ENCODE measurements around the gene RAB44.

Gene RAB44

DNA sequence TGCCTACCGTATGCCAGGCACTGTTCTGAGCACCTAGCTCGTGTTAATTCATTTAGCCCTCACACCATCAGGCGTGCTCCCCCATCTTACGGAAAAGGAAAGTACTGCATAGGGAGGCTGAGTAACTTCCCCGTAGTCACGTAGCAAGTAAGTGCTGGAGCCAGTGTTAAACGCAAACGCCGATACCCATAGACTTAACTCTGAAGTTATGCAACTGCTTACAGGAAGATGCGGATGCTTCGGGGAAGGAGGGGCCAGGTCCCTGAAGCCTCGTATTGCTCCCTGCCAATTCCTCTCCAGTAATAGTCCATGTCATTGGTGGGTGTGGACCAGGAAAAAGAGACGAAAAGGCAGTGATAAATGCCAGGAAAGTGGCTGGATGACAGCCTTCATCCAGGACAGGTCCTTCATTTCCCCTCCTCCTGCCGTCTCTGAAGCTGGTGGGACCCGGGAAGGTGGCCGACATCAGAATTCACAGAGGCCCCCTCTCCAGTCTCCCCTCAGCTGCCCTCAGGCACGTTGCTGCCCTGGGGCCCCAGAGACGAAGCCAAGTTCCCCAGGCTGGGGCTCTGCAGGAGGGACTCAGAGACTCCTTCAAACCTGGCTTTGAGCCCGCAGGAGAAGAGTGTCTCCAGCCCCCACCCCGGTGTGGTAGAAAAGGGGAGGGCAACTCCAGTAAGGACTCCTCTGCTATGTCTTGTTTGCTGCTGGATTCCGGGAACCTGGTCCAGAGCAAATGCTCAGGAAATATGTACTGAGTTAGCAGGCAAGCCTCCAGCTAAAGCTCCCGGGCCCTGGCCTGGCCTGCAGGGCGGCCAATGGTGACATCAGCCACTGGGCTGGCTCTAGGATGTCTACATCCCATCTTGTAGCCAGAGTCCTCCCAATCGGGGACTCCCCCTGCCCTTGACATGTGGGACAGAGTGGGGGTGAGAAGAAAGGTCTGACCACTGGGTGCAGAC lies 37.8 kb downstream of the RAB44 start:
- DNase-seq, result peak; percentile 42

GRCh38 chr6:36737043-36737785 lies 39.6 kb downstream of the RAB44 start:
- no peak for DNase-seq

DNA sequence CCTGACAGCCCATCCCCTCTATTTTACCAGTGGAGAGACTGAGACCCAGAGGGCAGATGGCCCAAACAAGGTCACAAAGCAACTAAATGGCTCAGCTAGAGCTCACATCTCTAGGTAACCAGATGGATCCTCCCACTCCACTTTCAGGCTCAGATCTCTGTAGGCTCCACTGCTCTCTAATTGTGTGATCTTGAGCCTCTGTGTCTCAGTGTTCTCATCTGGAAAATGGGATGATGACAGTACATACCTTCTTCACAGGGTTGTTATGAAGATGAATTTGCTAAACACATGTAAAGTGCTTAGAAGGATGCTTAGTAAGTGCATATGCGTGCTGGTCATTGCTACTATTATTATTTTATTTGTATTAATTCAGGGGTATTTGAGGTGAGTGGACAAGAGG lies 40.5 kb downstream of the RAB44 start:
- no peak for DNase-seq

GRCh38 chr6:36739947-36740817 lies 42.6 kb downstream of the RAB44 start:
- no peak for DNase-seq

DNA sequence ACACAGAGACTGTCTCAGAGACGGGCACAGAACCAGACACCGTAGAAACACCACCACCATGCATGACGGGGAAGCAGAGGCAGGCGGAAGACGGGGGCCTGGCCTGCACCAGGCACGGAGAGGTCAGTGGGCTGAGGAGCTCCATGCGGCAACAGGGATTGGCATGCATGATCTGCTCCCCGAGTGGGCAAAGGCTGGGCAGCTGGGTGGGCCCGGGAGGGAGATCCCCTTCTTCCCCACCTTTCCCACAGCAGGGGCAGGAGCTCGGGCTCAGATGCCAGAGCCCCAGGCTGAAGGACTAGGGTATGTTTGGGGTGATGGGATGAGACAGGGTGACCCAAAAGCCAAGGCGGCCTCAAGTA lies 43.2 kb downstream of the RAB44 start:
- no peak for DNase-seq

DNA sequence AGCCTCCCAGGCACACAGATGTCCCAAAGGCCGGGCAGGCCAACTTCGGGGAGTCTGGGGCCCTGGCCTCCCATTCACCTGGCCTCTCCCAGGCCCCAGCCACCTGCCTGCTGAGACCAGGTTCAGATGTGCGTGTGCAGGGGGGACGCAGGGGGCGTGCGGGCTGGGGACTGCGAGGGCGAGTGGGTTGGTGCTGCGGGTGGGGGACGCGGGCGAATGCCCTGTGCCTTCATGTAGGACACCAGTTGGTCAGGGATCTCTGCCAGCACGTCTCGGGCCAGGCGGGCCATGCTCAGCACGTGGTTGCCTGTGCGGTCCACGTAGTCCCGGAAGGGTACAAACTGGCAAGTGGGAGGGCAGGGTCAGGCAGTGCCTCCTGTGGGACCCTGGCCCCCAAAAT lies 44.5 kb downstream of the RAB44 start:
- DNase-seq, result no peak

DNA sequence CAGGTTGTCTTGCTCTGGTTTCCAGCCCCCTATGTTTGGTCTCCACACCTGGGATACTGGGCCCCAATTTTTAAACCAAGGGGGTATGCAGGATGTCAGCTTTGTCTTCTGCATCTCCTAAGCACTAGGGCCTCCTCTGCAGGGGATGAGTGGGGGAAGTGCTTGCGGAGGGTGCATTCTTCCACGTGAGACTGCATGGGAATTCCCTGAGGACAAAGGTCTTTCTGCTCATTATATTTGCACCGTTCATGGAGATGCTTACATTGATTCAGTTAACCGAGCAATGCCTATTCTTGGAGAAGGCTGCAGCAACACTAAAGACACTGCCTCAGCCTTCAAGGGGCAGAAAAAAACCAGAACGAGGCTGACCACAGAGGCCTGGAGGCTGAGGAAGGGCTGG lies 45.4 kb downstream of the RAB44 start:
- DNase-seq, result no peak

DNA sequence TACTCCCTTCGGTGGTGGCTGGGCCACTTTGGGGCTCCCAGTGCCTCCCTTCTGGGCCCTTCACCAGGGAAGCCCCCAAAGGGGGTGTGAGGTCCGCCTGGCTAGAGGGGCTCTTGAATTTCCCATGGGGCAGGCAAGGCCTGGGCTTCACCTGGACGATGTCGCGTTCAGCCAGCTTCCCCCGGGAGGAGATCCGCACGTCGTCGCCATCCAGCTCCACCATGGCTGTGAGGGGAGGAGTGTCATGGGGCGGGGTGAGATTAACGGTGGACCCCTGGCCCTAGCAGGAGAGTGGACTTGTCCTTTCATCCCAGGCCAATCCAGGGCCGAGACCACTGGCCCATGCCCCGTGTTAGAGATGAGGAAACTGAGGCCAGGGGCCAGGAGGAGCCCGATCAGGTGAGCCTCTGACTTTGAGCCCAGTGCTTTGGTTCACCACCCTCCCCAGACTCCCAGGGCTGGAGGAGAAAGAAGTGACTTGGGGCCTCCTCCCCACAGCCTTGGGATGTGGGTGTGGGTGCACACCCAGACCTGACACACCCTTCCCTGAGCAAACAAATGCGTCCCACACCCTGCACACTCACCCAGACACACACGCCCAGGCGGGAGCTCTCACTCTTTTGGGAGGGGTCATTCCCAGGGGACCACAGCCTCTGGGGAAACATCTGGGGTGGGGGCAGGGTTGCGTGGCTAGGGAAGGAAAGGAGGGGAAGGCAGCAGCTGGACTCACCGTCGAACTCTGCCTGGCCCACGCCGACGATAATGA lies 46.1 kb downstream of the RAB44 start:
- no peak for DNase-seq

GRCh38 chr6:36744304-36744673 lies 46.7 kb downstream of the RAB44 start:
- DNase-seq, result no peak

DNA sequence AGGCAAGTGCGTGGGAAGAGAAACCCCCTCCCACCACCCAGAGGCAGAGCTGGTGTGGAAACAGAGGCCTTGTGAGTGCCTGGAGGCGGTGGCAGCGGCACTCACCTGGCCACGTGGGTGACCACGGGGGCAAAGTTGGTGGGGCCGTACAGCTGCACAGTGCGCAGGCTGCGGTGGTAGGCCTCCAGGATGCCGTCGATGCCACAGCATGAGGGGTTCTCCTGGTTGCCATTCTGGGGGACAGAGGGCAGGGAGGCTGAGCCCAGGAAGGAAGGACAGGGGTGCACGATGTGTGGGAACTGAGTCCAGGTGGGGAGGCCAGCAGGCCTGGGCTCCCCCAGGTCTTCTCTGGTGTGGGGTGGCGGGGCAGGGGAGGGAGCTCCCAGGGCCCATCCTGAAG lies 47.7 kb downstream of the RAB44 start:
- DNase-seq, result no peak

- DNase-seq, result no peak
These were observed 48.2 kb downstream of the RAB44 start for GRCh38 chr6:36745836-36746235.

- DNase-seq, result no peak
These were observed 48.6 kb downstream of the RAB44 start for GRCh38 chr6:36746251-36746650.

DNA sequence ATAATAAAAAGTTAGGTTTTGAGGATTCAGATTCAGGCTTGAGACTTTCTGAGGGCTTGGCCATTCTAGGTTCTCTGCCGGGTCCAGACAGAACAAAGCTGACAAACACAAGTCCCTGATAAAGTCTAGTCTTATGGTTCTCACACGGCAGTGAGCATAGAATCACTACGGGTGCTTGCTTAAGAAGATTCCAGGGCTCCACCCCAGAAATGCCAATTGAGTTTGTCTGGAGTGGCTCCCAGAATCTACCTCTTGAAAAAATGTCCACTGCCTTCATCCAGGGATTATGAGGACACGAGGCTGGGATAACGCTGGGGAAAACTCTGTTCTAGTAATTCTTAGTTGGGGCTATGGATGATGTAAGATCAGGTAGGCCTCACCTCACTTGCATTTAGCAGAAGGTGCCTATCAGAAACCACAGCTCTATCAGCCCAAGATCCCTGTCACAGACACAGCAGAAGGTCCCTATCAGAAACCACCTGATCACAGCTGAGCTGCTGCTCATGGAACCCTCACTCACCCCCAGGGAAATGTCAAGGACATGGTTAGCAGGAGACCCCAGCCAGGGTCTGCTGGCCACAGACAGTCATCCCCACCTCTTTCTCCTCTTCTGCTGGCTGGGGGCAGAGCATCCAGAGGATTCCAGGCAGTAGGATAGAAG lies 52.3 kb downstream of the RAB44 start:
- DNase-seq, result no peak

DNA sequence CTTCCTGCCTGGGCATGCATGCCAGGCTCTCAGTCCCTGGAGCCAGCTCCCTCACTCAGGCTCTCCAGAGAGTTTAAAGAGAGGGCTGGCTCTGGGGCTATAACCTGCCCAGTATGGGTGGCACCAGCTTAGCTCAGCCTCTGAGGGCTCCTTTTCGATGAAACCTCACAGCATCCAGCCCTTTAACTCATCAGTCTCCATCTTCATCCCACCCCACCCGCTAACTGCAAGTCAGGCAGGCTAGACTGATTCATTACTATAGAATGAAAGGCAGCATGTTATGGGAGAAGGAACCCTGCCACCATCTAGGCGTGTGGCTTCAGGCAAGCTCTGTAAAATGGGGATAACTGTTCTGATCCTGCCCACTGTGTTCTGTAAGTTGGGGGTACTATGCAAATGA lies 53.5 kb downstream of the RAB44 start:
- DNase-seq, result no peak

- no peak for DNase-seq
These were observed 54.2 kb downstream of the RAB44 start for GRCh38 chr6:36751833-36752186.

DNA sequence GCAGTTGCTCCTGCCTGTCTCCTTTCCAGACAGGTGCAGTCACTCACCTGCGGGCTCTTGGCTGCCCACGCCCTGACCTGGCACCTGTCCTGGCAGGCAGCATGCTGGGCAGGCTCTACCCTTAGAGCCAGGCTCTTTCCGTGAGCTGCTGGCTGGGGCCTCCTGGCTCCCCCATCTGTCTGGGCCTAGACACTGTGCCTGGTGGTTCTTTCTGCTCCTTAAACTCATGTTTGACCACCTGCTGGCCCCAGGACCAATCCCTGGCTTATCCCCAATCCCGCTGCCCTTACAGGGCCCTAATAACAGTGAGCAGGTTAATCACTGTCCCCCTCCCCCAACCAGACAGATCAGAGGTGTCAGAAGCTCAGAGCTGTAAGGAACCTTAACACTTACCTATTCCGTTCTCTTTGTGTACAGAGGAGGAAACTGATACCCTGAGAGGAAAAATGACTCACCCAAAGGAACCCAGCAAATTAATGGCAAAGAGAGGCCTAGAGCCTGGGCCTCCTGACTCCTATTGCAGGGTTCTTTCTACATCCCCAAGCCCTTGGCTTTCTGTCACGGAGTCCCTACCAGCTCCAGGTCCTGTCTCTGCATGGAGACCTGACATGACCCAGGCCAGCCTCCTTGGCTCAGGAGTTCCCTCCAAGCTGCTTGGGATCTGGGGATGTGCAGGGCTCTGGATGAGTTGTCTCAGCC lies 54.7 kb downstream of the RAB44 start:
- DNase-seq, result peak; percentile 35

DNA sequence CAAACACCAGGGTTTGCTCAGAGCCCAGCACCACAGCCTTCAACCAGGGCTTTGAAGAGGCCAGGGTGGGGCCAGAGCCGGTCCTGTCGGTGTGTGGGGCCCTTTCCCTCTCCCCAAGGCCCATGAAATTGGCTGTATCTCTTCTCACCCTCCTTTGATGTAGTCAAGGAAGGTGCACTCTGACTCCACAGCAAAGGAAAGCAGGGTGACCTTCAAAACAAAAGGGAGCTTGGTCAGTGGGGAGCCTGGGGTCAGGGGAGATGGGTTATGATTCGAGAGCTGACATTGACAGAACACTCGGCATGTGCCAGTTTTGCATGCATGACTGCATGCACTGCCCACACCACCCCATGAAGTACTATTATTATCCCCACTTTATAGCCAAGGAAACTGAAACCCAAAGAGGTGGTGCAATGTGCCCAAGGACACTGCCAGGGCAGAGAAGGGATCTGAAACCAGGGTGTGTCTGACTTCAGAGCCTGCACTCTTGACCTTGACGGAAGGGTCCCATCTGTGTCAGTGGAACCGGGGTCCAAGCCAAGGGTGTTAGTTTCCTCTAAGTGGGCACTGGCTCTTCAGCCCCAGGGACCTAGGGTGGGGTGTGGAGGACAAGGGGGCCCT lies 55.4 kb downstream of the RAB44 start:
- no peak for DNase-seq

- DNase-seq, result no peak
These were observed 56.2 kb downstream of the RAB44 start for GRCh38 chr6:36753671-36754405.

DNA sequence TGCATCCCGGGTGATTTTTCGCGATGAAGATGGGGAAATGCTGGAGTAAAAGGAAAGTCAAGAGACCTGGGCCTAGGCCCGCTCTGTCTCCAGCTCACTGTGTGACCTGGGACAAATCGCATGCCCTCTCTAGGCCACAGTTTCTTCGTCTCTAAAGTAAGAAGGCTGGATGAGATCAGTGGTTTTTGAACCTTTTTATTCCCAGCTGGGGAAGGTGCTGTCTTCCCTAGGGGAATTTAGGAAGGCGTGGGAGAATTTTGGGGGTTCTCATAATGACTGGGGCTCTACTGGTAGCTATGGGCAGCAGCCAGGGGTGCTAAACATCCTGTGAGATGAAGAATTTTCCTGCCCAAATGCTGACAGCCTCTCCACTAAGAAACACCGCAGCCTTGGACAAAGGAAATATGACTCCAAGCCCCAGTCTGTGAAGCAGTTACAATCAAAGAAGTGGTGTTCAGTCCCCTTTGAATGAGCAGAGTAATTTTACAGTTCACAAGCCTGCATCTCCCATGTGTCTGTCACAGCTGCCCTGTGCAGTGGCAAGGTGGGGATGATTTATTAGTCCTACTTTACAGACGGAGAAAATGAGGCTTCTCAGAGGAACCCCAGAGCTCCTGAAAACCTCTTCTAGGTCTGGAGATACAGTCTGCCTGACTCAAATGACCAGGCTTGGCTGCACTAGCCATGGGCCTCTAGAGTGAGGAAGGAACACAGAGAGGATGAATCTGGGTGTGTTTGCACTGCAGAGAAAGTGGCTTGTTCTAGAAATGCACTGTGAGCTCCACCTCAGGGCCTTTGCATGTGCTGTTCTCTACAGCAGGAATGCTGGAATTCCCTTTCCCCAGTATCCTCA lies 57.2 kb downstream of the RAB44 start:
- no peak for DNase-seq

All from stimulated activated CD4-positive, alpha-beta T cell treated with anti-CD3 and anti-CD28 coated beads, Interleukin-15, amount 100 ng/mL, for 24 hours (primary cell).